Activated CD4-positive, alpha-beta memory T cell treated with anti-CD3 and anti-CD28 coated beads, Interleukin-2, amount 10 ng/mL, durations not matched to agents 7 days and 5 days (primary cell): ENCODE data around the gene SHANK1. TPM values are rescaled to one million over a fixed set of nuclear protein-coding genes. Genes with fewer than 3 reads are reported as not detected.
A peak's percentile ranks its signal among the peaks of the same experiment; 100 is the strongest.

ENCODE experiments used
- CTCF ChIA-PET: fragments of 350-600 bp; sonication (Branson Sonifier 250); formaldehyde crosslinking; loops from one replicate; lab custom pipeline; 2021; ENCODE audit warnings: antibody characterized with exemption, inconsistent platforms; lab: Charles Lee
- POLR2A ChIA-PET: fragments of 350-600 bp; sonication (Branson Sonifier 250); formaldehyde crosslinking; loops from one replicate; lab custom pipeline; 2021; ENCODE audit warnings: antibody characterized with exemption; lab: Charles Lee
- DNase-seq: peaks from one replicate; pipeline ENCODE4 v3.0.0-alpha.2; 2020
- H3K27ac Mint-ChIP-seq: one replicate; pipeline ENCODE4 v1.8.0; 2021; ENCODE audit warnings: mild to moderate bottlenecking, mixed read lengths
- H3K27me3 Mint-ChIP-seq: one replicate; pipeline ENCODE4 v1.8.0; 2021; ENCODE audit warnings: mixed read lengths
- H3K36me3 Mint-ChIP-seq: one replicate; pipeline ENCODE4 v1.8.0; 2021; ENCODE audit warnings: low read depth, mixed read lengths
- H3K4me1 Mint-ChIP-seq: one replicate; pipeline ENCODE4 v1.8.0; 2021; ENCODE audit warnings: mixed read lengths
- H3K4me3 Mint-ChIP-seq: one replicate; pipeline ENCODE4 v1.8.0; 2021; ENCODE audit warnings: mild to moderate bottlenecking, mixed read lengths
- H3K9me3 Mint-ChIP-seq: one replicate; pipeline ENCODE4 v1.8.0; 2021; ENCODE audit warnings: mixed read lengths
- total RNA-seq, 2 experiments: library from RNA; stranded (reverse); gene quantifications; one replicate each; pipeline ENCODE4 v1.2.3, GENCODE V29; 2021

Gene SHANK1
- total RNA-seq, 2 experiments from 2014 or later = not detected

DNA sequence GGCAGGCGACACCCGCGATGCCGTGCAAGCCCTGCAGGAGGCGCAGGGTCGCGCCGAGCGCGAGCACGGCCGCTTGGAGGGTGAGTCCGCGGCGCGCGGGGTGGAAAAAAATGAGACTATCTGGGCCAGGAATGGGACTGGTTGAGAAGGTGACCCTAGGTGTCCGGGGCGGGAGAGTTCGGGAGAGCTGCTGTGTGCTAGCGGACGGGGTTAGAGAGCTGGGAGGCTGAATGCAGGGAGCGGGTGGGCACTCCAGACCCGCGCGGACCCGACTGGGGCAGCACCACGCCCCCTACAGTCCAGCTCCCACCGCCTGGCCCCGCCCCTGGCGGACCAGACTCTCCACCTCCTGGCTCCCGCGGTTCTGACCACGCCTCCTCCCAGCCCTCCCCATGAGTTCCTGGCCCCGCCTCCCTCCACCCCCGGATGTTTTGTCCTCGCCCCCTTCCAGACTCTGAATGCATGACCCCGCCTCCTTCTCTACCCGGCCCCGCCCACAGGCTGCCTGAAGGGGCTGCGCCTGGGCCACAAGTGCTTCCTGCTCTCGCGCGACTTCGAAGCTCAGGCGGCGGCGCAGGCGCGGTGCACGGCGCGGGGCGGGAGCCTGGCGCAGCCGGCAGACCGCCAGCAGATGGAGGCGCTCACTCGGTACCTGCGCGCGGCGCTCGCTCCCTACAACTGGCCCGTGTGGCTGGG is 5.1 kb upstream of the SHANK1 start:
- no peaks in the 10 kb centered on the region for H3K36me3 Mint-ChIP-seq
- peak overlapping the region; percentile 70 for H3K4me3 Mint-ChIP-seq
- POLR2A ChIA-PET = interaction anchor here (0.8 to 1.5 kb wide), 3 partner anchors 74 to 699 kb away, joined by 3 read pairs; partner anchors contain the start of genes VRK3 and ZNF473
- peak; percentile 95 for DNase-seq
- CTCF ChIA-PET = interaction anchor here (0.6 to 1.6 kb wide), 13 partner anchors 10 to 367 kb away, joined by 3 to 8 read pairs (median 4); no protein-coding TSS in a partner anchor
- peaks cover 24% of the 10 kb centered on the region for H3K4me1 Mint-ChIP-seq
- H3K27me3 Mint-ChIP-seq = peaks cover 43% of the 10 kb centered on the region
- no peaks in the 10 kb centered on the region for H3K9me3 Mint-ChIP-seq
- H3K27ac Mint-ChIP-seq = no peak overlapping the region

DNA sequence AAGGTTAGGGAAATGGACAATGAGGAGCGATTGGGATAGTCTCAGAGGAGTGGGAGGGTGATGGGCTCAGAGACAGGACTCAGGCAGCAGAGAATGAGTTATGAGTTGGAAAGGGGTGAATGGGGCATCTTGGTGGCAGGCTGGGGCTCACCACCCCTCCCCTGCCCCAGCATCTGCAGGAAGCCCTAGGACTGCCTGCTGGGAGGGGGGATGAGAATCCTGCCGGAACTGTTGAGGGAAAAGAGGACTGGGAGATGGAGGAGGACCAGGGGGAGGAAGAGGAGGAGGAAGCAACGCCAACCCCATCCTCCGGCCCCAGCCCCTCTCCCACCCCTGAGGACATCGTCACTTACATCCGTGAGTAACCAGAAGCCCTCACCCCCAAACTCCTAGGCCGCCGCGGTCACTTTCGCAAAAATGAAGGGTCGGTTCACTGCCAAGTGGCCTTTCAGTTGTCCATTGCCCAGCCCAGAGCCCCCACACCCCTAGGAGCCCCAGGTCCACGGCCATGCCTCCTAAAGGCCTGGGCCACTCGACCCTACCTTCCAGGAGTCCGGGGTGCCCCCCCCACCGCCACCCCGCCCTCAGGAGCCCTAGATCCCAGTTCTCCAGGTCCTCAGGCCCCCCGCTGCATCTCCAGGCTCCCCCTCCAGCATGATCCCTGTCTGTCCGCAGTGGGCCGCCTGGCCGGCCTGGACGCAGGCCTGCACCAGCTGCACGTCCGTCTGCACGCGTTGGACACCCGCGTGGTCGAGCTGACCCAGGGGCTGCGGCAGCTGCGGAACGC is 4.3 kb upstream of the SHANK1 start:
- Mint-ChIP-seq H3K9me3 (no peaks in the 10 kb centered on the region), H3K4me3 (peak overlapping the region; percentile 7), H3K4me1 (peaks cover 24% of the 10 kb centered on the region), H3K27ac (no peak overlapping the region), H3K36me3 (no peaks in the 10 kb centered on the region), H3K27me3 (peaks cover 43% of the 10 kb centered on the region)
- ChIA-PET POLR2A (interaction anchor here (1.5 kb wide), 1 partner anchor 75 kb away, joined by 3 read pairs; no protein-coding TSS in a partner anchor), CTCF (interaction anchor here (1.4 to 1.6 kb wide), 4 partner anchors 11 to 355 kb away, joined by 3 to 8 read pairs (median 5); no protein-coding TSS in a partner anchor)
- no peak for DNase-seq

DNA sequence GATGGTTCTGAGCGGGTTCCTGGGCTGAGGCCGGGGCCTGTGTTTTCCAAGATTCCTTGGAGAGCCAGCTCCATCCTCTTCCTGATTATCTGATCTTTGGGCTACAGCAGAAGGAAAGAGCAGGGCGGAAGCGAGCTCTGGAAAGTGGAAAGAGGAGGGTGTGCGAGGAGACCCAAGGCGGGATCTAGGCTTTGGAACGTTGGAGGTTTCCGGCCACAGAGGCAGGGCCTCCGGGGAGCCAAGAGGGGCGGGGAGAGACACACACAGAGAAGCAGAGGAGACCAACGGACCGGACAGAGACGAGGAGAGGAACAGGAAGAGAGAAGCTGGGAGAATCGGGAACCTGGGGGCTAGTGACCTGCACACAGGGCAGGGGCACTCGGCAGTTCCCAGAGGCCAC is 3.5 kb upstream of the SHANK1 start, which contains the start of gene CLEC11A:
Gene CLEC11A (plus strand): TSS at position 296 of the 400 bp plus-strand sequence. CDS start 162 bp downstream, outside the sequence.
- Mint-ChIP-seq H3K4me1 (peaks cover 20% of the 10 kb centered on the region), H3K4me3 (peak within 1 kb of the TSS; percentile 28), H3K36me3 (no peaks in the 10 kb centered on the region), H3K9me3 (no peaks in the 10 kb centered on the region), H3K27ac (no peak within 1 kb of the TSS), H3K27me3 (peaks cover 42% of the 10 kb centered on the region)
- no peak for DNase-seq
- POLR2A ChIA-PET = no interaction called here
- CTCF ChIA-PET = interaction anchor here (1.0 kb wide), 1 partner anchor 61 kb away, joined by 7 read pairs; no protein-coding TSS in a partner anchor

DNA sequence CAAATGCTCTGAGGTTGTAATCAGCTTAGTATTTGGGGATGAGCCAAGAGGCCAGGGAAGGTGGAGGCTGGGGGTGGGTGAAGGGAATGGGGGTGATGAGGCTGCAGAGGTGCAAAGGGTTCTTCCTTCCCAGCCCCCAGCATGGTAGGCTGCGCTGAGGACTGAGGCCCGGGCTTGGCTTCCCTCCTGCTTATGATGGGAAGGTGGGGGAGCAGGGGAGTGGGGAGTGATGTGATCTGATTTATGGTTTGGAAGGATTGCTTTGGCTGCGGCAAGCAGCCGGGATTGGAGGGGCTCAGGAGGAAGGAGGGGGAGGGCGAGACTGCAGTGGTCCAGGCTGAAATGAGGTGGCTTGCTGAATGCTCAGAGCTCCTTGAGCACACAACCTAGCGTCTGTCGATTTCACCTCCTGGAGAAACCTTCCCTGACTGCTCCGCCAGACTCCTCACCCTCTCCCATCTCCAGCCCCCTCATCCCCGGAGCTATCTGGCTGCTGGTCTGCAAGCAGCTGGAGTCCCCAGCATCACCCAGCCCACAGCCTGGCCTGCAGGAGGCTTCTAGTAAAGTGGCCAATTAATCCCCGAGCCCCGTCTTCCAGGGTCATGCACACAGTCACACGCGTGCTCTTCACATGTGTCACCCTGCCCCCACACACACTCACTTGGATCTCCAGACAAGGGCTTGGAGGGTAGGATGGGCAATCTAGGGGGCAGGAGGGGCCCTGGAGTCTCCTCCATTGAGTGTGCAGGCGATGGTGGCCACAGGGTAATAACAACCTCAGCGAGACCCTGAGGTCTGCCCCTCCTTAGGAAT is 2.8 kb upstream of the SHANK1 start:
- H3K4me1 Mint-ChIP-seq = peaks cover 18% of the 10 kb centered on the region
- H3K27ac Mint-ChIP-seq = no peak overlapping the region
- ChIA-PET CTCF (interaction anchor here (1.0 kb wide), 1 partner anchor 61 kb away, joined by 7 read pairs; no protein-coding TSS in a partner anchor), POLR2A (no interaction called here)
- H3K9me3 Mint-ChIP-seq = no peaks in the 10 kb centered on the region
- H3K27me3 Mint-ChIP-seq = peaks cover 46% of the 10 kb centered on the region
- no peak overlapping the region for H3K4me3 Mint-ChIP-seq
- DNase-seq = no peak
- no peaks in the 10 kb centered on the region for H3K36me3 Mint-ChIP-seq

DNA sequence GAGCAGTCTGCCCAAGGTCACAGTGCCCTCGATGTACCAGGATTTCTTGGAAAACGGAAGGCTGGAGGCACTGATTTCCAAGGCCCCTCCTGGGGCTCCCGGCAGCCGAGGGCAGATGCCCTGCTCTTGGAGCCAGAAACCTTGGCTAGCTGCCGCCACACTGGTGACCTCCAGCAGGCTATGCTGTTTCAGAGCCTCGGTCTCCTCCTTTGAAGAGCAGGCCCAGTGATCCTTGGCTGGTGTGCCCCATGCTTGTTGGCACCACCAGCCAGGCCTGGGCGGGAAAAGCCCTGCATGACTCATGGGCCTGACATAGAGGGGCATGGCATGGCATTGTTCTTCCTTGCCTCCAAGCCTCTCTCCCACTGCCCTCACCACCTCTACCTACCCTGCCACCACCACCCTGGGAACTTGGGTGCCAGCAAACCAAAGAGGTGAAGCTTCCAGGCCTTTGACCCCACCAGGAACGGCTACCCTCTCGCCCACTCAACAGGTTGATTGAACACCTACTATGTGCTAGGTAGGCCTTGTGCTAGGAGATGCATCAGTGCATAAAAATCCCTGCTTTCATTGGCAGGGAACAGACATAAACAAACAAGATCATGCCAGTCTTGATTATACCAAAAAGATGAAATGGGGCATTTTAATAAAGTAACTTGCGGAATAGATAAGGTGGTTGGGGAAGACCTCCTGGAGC is 2.0 kb upstream of the SHANK1 start:
- ChIA-PET CTCF (interaction anchor here (0.6 to 1.1 kb wide), 2 partner anchors 15 to 142 kb away, joined by 3 read pairs; no protein-coding TSS in a partner anchor), POLR2A (no interaction called here)
- no peak for DNase-seq
- Mint-ChIP-seq H3K27me3 (peaks cover 48% of the 10 kb centered on the region), H3K27ac (no peak overlapping the region), H3K36me3 (no peaks in the 10 kb centered on the region), H3K9me3 (no peaks in the 10 kb centered on the region), H3K4me1 (peaks cover 18% of the 10 kb centered on the region), H3K4me3 (no peak overlapping the region)

DNA sequence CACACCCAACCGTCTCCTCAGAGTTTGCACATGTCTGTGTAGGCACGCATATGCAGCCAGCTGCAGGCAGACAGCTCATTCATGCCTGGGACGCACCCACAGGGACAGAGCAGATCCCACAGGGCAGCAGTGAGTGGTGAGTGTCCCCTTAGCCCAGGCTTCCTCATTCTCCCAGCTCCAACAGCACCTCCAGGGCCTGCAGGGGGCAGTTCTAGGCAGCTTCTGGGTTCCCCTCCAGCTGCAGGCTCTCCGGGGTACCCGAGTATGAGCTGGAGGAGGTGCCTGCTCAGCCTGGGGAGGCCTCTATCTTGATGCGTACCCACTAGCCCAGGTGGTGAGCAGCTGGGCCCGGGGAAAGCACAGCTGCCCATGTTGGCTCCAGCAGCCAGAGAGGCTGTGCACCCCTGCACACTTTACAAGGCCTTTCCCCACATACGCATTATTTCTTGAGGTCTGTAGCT is 1.3 kb upstream of the SHANK1 start:
- Mint-ChIP-seq H3K36me3 (no peaks in the 10 kb centered on the region), H3K9me3 (no peaks in the 10 kb centered on the region), H3K4me3 (no peak overlapping the region), H3K27ac (no peak overlapping the region), H3K4me1 (peaks cover 15% of the 10 kb centered on the region), H3K27me3 (peaks cover 48% of the 10 kb centered on the region)
- ChIA-PET CTCF (interaction anchor here (0.6 to 1.1 kb wide), 2 partner anchors 15 to 143 kb away, joined by 3 read pairs; no protein-coding TSS in a partner anchor), POLR2A (no interaction called here)
- no peak for DNase-seq

DNA sequence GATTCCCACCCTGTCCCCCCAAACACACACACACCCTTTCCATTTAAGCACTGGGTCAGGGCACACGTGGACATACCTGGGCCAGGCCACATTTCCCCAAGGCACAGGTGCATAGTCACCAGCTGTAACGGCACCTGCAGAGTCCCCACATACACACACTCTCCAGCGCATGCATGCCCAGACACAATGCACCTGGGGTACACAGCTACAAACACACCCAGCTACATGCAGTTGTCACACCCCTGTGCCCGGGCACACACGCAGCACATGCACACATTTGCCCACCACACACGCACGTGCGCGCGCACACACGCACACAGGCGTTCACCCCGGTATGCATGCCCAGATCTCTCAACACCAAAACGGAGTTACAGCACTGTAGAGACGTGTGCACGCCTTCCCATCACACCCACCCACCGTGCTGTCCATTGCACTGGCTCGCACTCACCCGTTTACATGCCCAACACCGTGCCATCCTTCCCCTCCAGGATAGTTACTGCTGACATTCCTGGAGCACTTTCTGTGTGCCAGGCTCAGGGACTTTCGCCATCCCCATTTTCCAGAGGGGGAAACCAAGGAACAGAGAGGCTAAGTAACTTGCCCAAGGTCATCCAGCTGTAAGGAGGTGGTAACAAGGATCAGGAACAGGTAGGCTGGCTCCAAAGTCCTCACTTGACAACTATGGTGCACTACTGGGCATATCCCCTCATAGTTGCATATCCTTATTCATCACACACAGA is 749 bp upstream of the SHANK1 start:
- no peaks in the 10 kb centered on the region for H3K9me3 Mint-ChIP-seq
- H3K27ac Mint-ChIP-seq = no peak overlapping the region
- no peak overlapping the region for H3K4me3 Mint-ChIP-seq
- peaks cover 48% of the 10 kb centered on the region for H3K27me3 Mint-ChIP-seq
- H3K36me3 Mint-ChIP-seq = no peaks in the 10 kb centered on the region
- no peak for DNase-seq
- H3K4me1 Mint-ChIP-seq = peaks cover 11% of the 10 kb centered on the region
- POLR2A ChIA-PET = no interaction called here
- CTCF ChIA-PET = interaction anchor here (1.1 kb wide), 1 partner anchor 14 kb away, joined by 3 read pairs; no protein-coding TSS in a partner anchor

DNA sequence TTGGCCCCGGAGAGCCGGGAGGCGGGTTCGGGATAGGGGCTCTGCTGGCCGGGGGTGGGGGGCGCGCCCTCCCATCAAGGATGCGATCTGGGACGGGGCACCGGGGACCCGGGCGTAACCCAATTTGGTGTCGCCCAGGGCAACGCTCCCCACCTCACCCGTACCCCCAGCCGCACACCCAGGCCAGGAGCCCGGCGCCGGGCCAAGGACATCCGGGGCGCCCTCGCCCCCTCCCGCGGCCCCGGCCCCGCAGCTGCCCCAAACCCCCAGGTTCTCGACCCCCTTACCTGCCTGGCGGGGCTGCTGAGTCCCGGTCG is 525 bp downstream of the SHANK1 start:
- Mint-ChIP-seq H3K9me3 (no peaks in the 10 kb centered on the region), H3K36me3 (no peaks in the 10 kb centered on the region), H3K4me1 (peaks cover 11% of the 10 kb centered on the region), H3K4me3 (no peak overlapping the region), H3K27me3 (peaks cover 43% of the 10 kb centered on the region), H3K27ac (no peak overlapping the region)
- ChIA-PET POLR2A (no interaction called here), CTCF (no interaction called here)
- no peak for DNase-seq

DNA sequence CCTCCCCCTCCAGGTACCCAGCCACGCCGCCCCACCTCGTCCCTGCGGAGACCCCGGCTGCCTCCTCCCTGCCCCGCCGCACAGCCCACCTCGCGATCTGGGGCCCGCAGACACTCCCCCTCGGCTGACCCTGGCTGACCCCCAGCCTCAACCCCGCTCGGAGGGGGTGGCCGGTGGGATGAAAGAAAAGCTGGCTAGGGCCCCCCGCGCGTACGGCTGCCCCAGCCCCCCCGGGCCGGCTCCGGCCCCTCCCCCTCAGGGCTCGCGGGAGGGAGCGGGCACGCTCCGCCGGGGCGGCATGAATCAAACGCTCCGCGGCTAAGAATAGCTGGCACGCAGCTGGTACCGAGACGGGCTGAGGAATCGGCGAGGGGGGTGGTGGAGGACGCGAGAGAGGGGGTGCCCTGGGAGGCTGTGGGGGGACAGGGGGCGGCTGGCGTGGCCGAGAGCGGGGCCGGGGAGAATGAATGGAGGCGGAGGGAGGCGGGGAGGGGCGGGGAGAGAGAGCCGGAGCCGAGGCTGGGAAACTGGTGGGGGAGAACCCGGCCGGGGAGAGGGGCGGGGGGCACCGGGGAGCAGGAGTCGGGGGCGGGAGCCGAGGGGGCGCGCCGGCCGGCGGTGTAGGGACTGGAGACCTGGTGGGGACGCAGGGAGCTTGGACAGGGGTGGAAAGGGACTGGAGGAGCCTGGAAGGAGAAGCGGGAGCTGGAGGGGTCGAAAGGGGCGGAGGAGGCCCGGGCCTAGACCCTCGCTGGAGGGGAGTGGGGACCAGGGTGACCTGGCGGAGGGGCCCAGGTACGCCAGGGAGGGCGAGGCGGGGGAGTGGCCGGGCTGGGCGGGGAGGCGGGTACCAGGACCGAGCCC is 1.1 kb downstream of the SHANK1 start:
- DNase-seq = no peak
- POLR2A ChIA-PET = no interaction called here
- no peak overlapping the region for H3K4me3 Mint-ChIP-seq

DNA sequence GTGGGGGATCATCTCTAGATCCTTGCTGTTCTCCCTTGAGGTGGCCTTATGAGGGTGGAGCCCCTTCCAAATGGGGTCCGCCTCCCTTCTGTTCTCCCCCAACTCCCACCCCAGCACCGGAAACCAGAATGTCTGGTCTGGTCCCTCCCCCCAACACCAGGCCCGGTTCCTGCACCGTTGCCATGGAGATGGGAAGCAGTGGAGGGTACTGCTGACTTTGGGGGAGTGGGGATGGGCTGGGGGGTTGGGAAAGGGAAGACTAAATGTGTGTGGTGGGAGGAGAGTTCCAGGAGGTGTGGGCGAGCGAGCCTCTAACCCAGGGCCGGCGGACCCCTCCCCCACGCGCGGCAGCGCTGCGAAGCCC is 1.7 kb downstream of the SHANK1 start:
- Mint-ChIP-seq H3K4me3 (no peak overlapping the region), H3K4me1 (peaks cover 7% of the 10 kb centered on the region), H3K27ac (no peak overlapping the region), H3K36me3 (no peaks in the 10 kb centered on the region), H3K9me3 (no peaks in the 10 kb centered on the region), H3K27me3 (peaks cover 42% of the 10 kb centered on the region)
- POLR2A ChIA-PET = no interaction called here
- CTCF ChIA-PET = no interaction called here
- DNase-seq = no peak

More for the DNA sequence above, 1.1 kb downstream of the SHANK1 start:
- peaks cover 42% of the 10 kb centered on the region for H3K27me3 Mint-ChIP-seq
- CTCF ChIA-PET = no interaction called here
- H3K36me3 Mint-ChIP-seq = no peaks in the 10 kb centered on the region
- no peaks in the 10 kb centered on the region for H3K9me3 Mint-ChIP-seq
- H3K27ac Mint-ChIP-seq = no peak overlapping the region
- peaks cover 8% of the 10 kb centered on the region for H3K4me1 Mint-ChIP-seq
